T follicular helper cell (primary cell): ENCODE data around the gene VWA3A.
A peak's percentile ranks its signal among the peaks of the same experiment; 100 is the strongest.
"Not testable (repeated sequence)": the region's sequence is repeated elsewhere in the genome, so short reads cannot be mapped to it uniquely, and the experiment has no call there.

Experiments used
- DNase-seq: peaks from one replicate; pipeline ENCODE4 v3.0.0-alpha.2; 2020; ENCODE audit warnings: low read depth

VWA3A gene

GRCh38 chr16:22183901-22184614 lies 91.7 kb downstream of the VWA3A start:
- DNase-seq: no peak

DNA sequence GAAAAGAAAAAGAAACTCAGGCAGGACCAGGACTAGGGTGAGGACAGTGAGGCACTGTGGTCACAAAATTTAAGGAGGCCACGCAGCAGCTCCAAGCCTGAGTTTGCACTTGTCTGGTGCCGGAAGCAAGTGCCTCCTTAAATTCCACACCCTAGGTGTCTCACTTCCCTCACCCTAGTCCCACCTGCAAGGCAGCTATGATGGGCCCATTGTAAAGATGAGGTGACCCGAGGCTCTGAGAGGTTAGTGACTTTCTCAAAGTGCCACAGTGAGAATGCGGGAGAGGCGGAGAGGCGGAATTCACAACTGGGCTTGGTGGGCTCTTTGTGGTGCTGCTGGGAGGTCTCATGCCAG lies 92.3 kb downstream of the VWA3A start:
- DNase-seq: no peak

DNA sequence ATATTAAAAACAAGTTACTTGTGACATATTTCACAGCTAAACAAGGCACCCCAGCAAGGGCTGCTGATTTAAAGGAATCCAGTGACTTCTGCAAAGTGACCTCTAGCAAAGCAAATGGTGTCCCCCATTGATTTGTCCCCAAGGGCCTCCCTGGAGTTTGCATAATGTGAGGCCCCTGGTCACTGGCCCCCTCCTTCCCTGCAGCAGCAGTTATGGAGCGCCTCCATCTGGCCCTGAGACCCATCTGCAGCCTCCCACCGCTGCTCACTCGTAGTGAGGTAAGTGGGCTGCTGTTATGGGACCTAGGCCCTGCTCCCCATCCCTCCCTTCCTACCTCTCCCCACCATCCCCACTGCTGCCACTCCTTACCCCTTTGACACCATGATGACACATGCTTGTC lies 94.2 kb downstream of the VWA3A start:
- DNase-seq: no peak

DNA sequence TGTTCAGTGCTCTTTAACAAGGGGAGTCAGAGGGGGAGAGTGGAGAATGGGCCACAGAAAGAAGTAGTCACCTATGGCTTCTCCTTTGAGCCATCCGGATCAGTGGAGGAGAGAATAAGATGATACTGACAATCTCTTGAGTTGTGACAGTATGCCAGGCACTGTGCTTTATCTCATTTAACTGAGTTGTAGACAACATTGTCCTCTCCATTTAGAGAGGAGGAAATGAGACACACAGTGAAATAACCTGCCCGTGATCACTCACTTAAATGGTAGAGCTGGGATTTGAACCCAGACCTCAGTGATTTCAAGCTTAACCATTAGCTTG lies 95.9 kb downstream of the VWA3A start:
- DNase-seq: no peak

GRCh38 chr16:22188595-22189442 lies 96.5 kb downstream of the VWA3A start:
- peak; percentile 57 for DNase-seq

GRCh38 chr16:22189473-22190080 lies 97.2 kb downstream of the VWA3A start:
- DNase-seq: no peak

DNA sequence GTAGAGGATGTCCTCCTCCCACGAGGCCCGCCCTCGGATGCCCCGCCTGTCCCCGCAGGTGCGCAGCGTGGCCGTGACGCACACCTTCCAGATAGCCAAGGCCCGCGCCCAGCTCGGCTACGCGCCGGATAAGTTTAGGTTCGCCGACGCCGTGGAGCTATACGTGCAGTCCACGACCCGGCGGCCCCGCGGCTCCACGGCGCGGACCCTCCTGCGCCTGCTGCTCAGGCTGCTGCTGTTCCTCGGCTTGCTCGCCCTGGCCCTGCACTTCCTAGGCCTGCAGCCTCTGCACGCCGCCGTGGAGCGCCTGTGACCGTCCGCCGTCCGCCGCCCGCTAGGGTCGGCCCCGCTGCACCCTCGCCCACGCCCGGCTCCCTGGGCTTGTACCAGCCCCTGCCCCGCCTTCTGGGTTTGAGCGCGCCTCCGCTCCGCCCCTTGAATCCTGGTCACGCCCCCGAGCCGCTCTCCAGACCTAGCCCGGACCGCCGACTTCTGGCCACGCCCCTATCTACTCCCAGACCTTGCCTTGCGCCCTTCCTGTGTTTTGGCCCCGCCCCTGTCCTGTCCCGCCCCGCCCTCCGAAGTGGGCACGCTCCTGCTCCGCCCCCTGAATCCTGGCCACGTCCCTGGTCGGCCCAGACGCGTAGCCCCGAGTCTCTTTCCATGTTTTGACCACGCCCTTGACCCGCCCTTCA lies 97.9 kb downstream of the VWA3A start:
- peak; percentile 93 for DNase-seq

- peak; percentile 100 for DNase-seq
These were observed 98.6 kb downstream of the VWA3A start for GRCh38 chr16:22190776-22191531.

GRCh38 chr16:22191532-22192260 lies 99.4 kb downstream of the VWA3A start:
- DNase-seq: no peak

DNA sequence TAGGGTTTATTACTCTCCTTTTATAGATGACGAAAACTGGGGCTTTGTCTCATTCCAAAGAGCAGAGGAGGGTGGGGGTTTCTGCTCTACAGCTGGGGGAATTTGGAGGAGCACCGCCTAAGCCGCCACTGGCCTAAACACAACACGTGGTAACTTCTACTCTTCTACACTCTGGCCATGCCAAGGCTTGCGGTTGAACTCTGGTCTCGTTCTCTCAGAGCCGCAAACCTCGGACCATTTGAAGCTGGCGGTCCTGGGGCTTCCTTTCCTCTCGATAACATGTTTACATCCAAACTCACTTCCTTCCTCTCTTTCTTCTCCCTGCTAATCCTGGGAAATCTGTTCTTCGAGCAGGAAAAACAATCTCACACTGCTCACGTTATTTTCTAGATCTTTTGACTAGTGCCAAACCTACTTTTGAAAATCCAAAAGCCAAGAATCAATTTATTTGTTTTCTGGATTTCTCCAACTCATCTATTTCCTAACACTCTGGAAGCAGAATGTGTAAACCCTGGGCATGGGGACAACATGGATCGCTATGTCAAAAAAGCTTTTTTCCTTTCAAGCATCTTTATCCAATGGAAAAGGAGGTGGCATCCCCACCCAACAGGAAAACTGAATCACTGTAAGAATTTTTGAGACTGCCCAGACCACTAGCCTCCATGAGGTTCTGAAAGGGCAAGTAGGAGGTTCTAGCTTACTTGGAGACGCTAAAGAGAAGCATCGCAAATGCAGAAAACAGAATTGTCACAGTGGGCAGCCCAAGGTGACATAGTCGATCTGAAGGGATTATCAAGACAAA lies 100.1 kb downstream of the VWA3A start:
- DNase-seq: peak; percentile 75

- DNase-seq: no peak
These were observed 100.7 kb downstream of the VWA3A start for GRCh38 chr16:22193063-22193411.

GRCh38 chr16:22194707-22195444 lies 102.5 kb downstream of the VWA3A start:
- DNase-seq: no peak

- no peak for DNase-seq
These were observed 103.0 kb downstream of the VWA3A start for GRCh38 chr16:22195445-22195694.

DNA sequence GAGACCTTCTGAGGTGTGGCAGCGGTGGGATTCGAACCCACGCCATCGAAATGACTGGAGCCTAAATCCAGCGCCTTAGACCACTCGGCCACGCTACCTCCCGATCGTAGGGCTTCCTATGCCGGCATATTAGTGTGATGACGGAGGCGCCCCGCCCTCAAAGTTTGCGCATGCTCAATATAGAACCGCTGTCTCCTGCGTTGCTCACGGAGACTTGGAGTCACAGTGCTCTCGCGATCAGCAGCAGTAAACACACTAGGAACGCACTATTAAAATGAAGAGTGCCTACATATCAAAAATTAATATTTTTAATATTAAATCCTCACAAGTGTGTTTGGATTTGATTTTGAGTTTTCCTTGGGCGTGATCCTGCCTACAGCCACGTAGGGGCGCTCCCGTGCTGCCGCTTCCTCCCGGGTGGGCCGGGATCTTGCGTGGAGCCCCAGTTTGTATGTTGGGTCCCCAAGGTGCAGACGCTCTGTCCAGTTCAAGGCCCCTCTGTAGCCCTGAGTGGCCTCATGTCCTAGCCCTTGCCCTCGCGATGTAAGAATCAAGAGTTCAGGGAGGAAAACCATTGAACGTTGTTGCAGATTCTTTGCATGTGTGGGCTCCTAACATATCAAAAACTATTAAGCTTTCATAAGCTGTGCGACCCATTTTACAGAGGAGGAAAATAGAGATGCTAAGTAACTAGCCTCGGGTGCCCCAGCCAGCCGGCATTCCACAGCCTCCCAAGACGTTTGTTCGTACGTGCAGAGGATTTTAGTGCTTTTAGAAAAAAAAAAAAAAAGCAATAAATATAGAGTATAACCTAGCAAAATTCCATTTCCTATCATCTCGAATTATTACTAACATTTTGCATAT lies 103.6 kb downstream of the VWA3A start:
- DNase-seq: peak; percentile 80

DNA sequence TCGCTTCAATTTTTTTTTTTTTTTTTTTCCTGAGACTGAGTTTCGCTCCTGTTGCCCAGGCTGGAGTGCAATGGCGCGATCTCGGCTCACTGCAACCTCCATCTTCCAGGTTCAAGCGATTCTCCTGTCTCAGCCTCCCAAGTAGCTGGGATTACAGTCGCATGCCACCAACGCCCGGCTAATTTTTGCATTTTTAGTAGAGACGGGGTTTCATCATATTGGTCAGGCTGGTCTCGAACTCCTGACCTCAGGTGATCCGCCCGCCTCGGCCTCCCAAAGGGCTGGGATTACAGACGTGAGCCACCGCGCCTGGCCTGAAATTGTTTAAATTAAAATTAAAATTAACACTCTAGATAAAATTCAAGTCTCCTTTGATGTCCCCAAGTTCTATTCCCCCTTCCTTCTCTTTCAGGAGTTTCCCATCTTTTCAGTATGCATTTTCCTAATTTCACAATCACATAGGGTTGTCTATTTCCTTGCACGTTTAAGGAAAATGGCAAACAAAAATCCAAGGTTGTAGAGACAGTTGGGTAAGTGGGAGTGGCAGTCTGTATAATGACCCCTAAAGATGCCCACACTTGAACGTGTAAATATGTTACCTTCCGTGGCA lies 104.3 kb downstream of the VWA3A start:
- DNase-seq: not testable (repeated sequence)

DNA sequence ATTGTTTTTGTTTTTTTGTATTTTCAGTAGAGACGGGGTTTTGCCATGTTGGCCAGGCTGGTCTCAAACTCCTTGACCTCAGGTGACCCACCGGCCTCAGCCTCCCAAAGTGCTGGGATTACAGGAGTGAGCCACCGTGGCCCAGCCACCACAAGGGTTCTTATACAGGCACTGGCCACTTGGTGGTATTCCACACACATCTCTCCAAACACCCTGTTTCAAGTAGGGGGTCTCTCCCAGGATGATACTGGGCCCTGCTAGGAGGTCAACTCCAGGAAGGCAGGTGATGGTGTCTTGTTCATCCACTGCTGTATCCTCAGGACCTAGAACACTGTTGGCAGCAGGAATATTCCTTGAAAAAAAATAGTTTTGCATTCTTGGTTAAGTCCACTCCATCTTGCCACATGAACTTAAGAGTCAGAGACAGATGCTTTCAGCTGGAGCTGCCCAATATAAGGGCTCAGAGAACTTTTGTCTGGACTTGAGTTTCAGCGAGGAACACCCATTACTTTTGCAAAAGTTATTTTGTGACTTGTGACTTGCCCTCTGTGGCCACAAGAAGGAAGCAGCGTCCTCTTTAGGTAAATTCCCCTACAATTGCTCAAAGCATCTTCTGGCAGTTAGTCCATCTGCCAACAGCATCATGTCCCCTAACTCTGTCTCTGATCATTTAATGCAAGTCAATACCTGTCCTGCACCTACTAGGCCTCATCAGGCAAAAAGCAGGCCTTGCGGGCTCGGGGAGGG lies 106.4 kb downstream of the VWA3A start:
- no peak for DNase-seq

DNA sequence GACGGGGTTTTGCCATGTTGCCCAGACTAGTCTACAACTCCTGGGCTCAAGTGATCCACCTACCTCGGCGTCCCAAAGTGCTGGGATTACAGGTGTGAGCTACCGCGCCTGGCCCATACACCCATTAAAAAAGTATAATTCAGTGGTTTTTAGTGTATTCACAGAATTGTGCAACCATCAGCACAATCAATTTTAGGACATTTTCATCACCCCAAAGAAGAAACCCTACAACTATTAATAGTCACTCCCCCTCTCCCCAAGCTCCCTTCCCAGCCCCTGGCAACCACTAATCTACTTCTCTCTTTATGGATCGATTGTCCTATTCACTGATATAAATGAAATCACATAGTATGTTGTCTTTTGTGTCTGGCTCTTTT lies 109.9 kb downstream of the VWA3A start:
- DNase-seq: no peak

GRCh38 chr16:22203091-22203490 lies 110.8 kb downstream of the VWA3A start:
- no peak for DNase-seq
